WTC11 (cell line): ENCODE results near the gene CREBBP. TPM values are rescaled to one million over a fixed set of nuclear protein-coding genes. Genes with fewer than 3 reads are reported as not detected.

Source experiments
- ATAC-seq: fragments of 200-7000 bp; cut with Tn5 transposase; 2 replicates; pipeline ENCODE4 v1.10.0; 2021; ENCODE audit warnings: mild to moderate bottlenecking, moderate library complexity
- CTCF ChIA-PET: fragments of 300-600 bp; sonication (Branson Sonifier 250); formaldehyde crosslinking; loops from one replicate; lab custom pipeline; 2021; ENCODE audit warnings: antibody characterized with exemption; lab: Charles Lee
- POLR2A ChIA-PET: fragments of 350-600 bp; sonication (Branson Sonifier 250); formaldehyde crosslinking; loops from one replicate; lab custom pipeline; 2021; ENCODE audit warnings: antibody characterized with exemption; lab: Charles Lee
- DNase-seq: peaks from one replicate; pipeline ENCODE4 v3.0.0; 2021; ENCODE audit warnings: low spot score
- H3K27ac Mint-ChIP-seq: 2 replicates; pipeline ENCODE4 v1.8.0; 2021; ENCODE audit warnings: mixed read lengths
- H3K27me3 Mint-ChIP-seq: 2 replicates; pipeline ENCODE4 v1.8.0; 2021; ENCODE audit warnings: low read depth, mild to moderate bottlenecking, moderate library complexity, mixed read lengths
- H3K36me3 Mint-ChIP-seq: 2 replicates; pipeline ENCODE4 v1.8.0; 2021; ENCODE audit warnings: mixed read lengths
- H3K4me1 Mint-ChIP-seq: 2 replicates; pipeline ENCODE4 v1.8.0; 2022; ENCODE audit warnings: mixed read lengths
- H3K4me3 Mint-ChIP-seq: 2 replicates; pipeline ENCODE4 v1.8.0; 2021; ENCODE audit warnings: mild to moderate bottlenecking, moderate library complexity, mixed read lengths
- H3K9me3 Mint-ChIP-seq: 2 replicates; pipeline ENCODE4 v1.8.0; 2021; ENCODE audit warnings: mixed read lengths
- CREB1 ChIP-seq: sonication (generic); formaldehyde crosslinking; IDR thresholded peaks from 2 replicates; pipeline ENCODE4 v1.8.0; 2023; ENCODE audit warnings: mild to moderate bottlenecking, missing genetic modification reagents
- ESRRA ChIP-seq: sonication (generic); formaldehyde crosslinking; IDR thresholded peaks from 2 replicates; pipeline ENCODE4 v1.8.1; 2022; ENCODE audit warnings: mild to moderate bottlenecking, missing genetic modification reagents, borderline replicate concordance
- GRHL2 ChIP-seq: fragments of 250-450 bp; sonication (Bioruptor Pico); IDR thresholded peaks from 2 replicates; pipeline ENCODE4 v1.8.0; 2022; ENCODE audit warnings: mild to moderate bottlenecking, moderate library complexity; ENCODE audit not compliant: insufficient replicate concordance, severe bottlenecking
- GTF2I ChIP-seq: fragments of 250-450 bp; sonication (Bioruptor Pico); conservative IDR thresholded peaks from 2 replicates; pipeline ENCODE4 v1.4.0; 2021; ENCODE audit warnings: mild to moderate bottlenecking
- HMGA2 ChIP-seq: fragments of 250-450 bp; sonication (Bioruptor Pico); IDR thresholded peaks from 2 replicates; pipeline ENCODE4 v1.4.0; 2021; ENCODE audit warnings: mild to moderate bottlenecking, moderate library complexity
- NFATC4 ChIP-seq: fragments of 250-450 bp; sonication (Bioruptor Pico); IDR thresholded peaks from 2 replicates; pipeline ENCODE4 v1.9.0; 2021; ENCODE audit warnings: mild to moderate bottlenecking
- RELA ChIP-seq: sonication (generic); formaldehyde crosslinking; IDR thresholded peaks from 2 replicates; pipeline ENCODE4 v1.8.1; 2022; ENCODE audit warnings: missing genetic modification reagents, mild to moderate bottlenecking, borderline replicate concordance
- TEAD1 ChIP-seq: sonication (generic); formaldehyde crosslinking; IDR thresholded peaks from 2 replicates; pipeline ENCODE4 v1.8.0; 2022; ENCODE audit warnings: mild to moderate bottlenecking, missing genetic modification reagents
- ZNF138 ChIP-seq: sonication (generic); formaldehyde crosslinking; conservative IDR thresholded peaks from 2 replicates; pipeline ENCODE4 v1.8.1; 2022; ENCODE audit warnings: mild to moderate bottlenecking, moderate library complexity, missing genetic modification reagents
- total RNA-seq: library from RNA; stranded (reverse); gene quantifications from 3 replicates; pipeline ENCODE4 v1.2.3, GENCODE V29; 2021
- TF ChIP-seq, protein P1 (sequence below): sonication (generic); formaldehyde crosslinking; IDR thresholded peaks from 2 replicates; pipeline ENCODE4 v1.8.0; 2022; ENCODE audit warnings: mild to moderate bottlenecking, missing genetic modification reagents
- TF ChIP-seq, protein P2 (sequence below): sonication (generic); formaldehyde crosslinking; IDR thresholded peaks from 2 replicates; pipeline ENCODE4 v1.8.1; 2022; ENCODE audit warnings: mild to moderate bottlenecking, moderate library complexity, missing genetic modification reagents
- TF ChIP-seq, protein P3 (sequence below): sonication (generic); formaldehyde crosslinking; IDR thresholded peaks from 2 replicates; pipeline ENCODE4 v1.8.0; 2022; ENCODE audit warnings: missing genetic modification reagents
- TF ChIP-seq, protein P4 (sequence below): fragments of 250-450 bp; sonication (Bioruptor Pico); IDR thresholded peaks from 2 replicates; pipeline ENCODE4 v2.1.2; 2022; ENCODE audit warnings: mild to moderate bottlenecking, moderate library complexity
- TF ChIP-seq, protein P5 (sequence below): sonication (generic); formaldehyde crosslinking; IDR thresholded peaks from 2 replicates; pipeline ENCODE4 v1.8.1; 2023; ENCODE audit warnings: mild to moderate bottlenecking, missing genetic modification reagents, borderline replicate concordance
- TF ChIP-seq, protein P6 (sequence below): fragments of 250-450 bp; sonication (Bioruptor Pico); IDR thresholded peaks from 2 replicates; pipeline ENCODE4 v1.9.0; 2021; ENCODE audit warnings: mild to moderate bottlenecking
- TF ChIP-seq, protein P7 (sequence below): sonication (generic); formaldehyde crosslinking; IDR thresholded peaks from 2 replicates; pipeline ENCODE4 v1.8.1; 2022; ENCODE audit warnings: missing genetic modification reagents, borderline replicate concordance
- TF ChIP-seq, protein P8 (sequence below): fragments of 250-450 bp; sonication (Bioruptor Pico); IDR thresholded peaks from 2 replicates; pipeline ENCODE4 v1.9.0; 2021; ENCODE audit warnings: moderate library complexity, mild to moderate bottlenecking, inconsistent platforms, borderline replicate concordance

Gene CREBBP
- total RNA-seq, 1 experiment from 2014 or later: 49.6 TPM

DNA sequence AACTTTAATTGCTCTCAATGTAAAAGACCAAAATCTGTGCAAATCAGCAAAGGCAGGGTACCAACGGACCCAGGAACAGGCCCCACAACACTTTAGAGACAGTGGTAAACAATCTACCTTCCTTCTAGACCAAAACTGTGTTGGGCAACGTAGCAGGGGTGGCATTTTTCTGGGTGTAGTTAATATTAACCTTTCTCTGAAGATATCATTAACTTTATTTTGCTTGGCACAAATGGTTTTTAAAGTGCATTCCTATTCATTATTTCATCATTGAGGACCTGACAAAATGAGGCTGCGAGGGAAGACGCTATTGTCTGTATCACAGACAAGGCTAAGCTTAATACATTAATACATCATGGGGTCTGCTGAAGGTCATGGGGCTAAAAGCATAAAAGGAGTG, 125.3 kb downstream of the CREBBP start:
- Mint-ChIP-seq H3K36me3 (peaks cover 37% of the 10 kb centered on the region), H3K4me3 (no peak overlapping the region), H3K9me3 (no peaks in the 10 kb centered on the region), H3K27ac (no peak overlapping the region), H3K4me1 (no peaks in the 10 kb centered on the region), H3K27me3 (no peaks in the 10 kb centered on the region)
- DNase-seq: no peak
- CTCF ChIA-PET: interaction anchor here (0.6 kb wide), 1 partner anchor 9 kb away, joined by 3 read pairs; no protein-coding TSS in a partner anchor
- ATAC-seq: no peak
- TF ChIP-seq, protein P1, sequence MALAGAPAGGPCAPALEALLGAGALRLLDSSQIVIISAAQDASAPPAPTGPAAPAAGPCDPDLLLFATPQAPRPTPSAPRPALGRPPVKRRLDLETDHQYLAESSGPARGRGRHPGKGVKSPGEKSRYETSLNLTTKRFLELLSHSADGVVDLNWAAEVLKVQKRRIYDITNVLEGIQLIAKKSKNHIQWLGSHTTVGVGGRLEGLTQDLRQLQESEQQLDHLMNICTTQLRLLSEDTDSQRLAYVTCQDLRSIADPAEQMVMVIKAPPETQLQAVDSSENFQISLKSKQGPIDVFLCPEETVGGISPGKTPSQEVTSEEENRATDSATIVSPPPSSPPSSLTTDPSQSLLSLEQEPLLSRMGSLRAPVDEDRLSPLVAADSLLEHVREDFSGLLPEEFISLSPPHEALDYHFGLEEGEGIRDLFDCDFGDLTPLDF: no peak
- TF ChIP-seq ZNF138 (CRISPR knock-in tag) (no peak), HMGA2 (CRISPR knock-in tag) (no peak), RELA (CRISPR knock-in tag) (no peak), CREB1 (no peak), NFATC4 (no peak), GTF2I (CRISPR knock-in tag) (no peak), TEAD1 (CRISPR knock-in tag) (no peak), ESRRA (no peak), GRHL2 (CRISPR knock-in tag) (no peak)
- TF ChIP-seq, protein P2, sequence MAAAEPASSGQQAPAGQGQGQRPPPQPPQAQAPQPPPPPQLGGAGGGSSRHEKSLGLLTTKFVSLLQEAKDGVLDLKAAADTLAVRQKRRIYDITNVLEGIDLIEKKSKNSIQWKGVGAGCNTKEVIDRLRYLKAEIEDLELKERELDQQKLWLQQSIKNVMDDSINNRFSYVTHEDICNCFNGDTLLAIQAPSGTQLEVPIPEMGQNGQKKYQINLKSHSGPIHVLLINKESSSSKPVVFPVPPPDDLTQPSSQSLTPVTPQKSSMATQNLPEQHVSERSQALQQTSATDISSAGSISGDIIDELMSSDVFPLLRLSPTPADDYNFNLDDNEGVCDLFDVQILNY (CRISPR knock-in tag): no peak
- TF ChIP-seq, protein P3, sequence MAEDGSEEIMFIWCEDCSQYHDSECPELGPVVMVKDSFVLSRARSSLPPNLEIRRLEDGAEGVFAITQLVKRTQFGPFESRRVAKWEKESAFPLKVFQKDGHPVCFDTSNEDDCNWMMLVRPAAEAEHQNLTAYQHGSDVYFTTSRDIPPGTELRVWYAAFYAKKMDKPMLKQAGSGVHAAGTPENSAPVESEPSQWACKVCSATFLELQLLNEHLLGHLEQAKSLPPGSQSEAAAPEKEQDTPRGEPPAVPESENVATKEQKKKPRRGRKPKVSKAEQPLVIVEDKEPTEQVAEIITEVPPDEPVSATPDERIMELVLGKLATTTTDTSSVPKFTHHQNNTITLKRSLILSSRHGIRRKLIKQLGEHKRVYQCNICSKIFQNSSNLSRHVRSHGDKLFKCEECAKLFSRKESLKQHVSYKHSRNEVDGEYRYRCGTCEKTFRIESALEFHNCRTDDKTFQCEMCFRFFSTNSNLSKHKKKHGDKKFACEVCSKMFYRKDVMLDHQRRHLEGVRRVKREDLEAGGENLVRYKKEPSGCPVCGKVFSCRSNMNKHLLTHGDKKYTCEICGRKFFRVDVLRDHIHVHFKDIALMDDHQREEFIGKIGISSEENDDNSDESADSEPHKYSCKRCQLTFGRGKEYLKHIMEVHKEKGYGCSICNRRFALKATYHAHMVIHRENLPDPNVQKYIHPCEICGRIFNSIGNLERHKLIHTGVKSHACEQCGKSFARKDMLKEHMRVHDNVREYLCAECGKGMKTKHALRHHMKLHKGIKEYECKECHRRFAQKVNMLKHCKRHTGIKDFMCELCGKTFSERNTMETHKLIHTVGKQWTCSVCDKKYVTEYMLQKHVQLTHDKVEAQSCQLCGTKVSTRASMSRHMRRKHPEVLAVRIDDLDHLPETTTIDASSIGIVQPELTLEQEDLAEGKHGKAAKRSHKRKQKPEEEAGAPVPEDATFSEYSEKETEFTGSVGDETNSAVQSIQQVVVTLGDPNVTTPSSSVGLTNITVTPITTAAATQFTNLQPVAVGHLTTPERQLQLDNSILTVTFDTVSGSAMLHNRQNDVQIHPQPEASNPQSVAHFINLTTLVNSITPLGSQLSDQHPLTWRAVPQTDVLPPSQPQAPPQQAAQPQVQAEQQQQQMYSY (CRISPR knock-in tag): no peak
- TF ChIP-seq, protein P4, sequence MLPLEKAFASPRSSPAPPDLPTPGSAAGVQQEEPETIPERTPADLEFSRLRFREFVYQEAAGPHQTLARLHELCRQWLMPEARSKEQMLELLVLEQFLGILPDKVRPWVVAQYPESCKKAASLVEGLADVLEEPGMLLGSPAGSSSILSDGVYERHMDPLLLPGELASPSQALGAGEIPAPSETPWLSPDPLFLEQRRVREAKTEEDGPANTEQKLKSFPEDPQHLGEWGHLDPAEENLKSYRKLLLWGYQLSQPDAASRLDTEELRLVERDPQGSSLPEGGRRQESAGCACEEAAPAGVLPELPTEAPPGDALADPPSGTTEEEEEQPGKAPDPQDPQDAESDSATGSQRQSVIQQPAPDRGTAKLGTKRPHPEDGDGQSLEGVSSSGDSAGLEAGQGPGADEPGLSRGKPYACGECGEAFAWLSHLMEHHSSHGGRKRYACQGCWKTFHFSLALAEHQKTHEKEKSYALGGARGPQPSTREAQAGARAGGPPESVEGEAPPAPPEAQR: no peak
- TF ChIP-seq, protein P5, sequence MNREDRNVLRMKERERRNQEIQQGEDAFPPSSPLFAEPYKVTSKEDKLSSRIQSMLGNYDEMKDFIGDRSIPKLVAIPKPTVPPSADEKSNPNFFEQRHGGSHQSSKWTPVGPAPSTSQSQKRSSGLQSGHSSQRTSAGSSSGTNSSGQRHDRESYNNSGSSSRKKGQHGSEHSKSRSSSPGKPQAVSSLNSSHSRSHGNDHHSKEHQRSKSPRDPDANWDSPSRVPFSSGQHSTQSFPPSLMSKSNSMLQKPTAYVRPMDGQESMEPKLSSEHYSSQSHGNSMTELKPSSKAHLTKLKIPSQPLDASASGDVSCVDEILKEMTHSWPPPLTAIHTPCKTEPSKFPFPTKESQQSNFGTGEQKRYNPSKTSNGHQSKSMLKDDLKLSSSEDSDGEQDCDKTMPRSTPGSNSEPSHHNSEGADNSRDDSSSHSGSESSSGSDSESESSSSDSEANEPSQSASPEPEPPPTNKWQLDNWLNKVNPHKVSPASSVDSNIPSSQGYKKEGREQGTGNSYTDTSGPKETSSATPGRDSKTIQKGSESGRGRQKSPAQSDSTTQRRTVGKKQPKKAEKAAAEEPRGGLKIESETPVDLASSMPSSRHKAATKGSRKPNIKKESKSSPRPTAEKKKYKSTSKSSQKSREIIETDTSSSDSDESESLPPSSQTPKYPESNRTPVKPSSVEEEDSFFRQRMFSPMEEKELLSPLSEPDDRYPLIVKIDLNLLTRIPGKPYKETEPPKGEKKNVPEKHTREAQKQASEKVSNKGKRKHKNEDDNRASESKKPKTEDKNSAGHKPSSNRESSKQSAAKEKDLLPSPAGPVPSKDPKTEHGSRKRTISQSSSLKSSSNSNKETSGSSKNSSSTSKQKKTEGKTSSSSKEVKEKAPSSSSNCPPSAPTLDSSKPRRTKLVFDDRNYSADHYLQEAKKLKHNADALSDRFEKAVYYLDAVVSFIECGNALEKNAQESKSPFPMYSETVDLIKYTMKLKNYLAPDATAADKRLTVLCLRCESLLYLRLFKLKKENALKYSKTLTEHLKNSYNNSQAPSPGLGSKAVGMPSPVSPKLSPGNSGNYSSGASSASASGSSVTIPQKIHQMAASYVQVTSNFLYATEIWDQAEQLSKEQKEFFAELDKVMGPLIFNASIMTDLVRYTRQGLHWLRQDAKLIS: no peak
- TF ChIP-seq, protein P6, sequence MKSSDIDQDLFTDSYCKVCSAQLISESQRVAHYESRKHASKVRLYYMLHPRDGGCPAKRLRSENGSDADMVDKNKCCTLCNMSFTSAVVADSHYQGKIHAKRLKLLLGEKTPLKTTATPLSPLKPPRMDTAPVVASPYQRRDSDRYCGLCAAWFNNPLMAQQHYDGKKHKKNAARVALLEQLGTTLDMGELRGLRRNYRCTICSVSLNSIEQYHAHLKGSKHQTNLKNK (CRISPR knock-in tag): no peak
- TF ChIP-seq, protein P7, sequence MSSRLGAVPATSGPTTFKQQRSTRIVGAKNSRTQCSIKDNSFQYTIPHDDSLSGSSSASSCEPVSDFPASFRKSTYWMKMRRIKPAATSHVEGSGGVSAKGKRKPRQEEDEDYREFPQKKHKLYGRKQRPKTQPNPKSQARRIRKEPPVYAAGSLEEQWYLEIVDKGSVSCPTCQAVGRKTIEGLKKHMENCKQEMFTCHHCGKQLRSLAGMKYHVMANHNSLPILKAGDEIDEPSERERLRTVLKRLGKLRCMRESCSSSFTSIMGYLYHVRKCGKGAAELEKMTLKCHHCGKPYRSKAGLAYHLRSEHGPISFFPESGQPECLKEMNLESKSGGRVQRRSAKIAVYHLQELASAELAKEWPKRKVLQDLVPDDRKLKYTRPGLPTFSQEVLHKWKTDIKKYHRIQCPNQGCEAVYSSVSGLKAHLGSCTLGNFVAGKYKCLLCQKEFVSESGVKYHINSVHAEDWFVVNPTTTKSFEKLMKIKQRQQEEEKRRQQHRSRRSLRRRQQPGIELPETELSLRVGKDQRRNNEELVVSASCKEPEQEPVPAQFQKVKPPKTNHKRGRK: no peak
- TF ChIP-seq, protein P8, sequence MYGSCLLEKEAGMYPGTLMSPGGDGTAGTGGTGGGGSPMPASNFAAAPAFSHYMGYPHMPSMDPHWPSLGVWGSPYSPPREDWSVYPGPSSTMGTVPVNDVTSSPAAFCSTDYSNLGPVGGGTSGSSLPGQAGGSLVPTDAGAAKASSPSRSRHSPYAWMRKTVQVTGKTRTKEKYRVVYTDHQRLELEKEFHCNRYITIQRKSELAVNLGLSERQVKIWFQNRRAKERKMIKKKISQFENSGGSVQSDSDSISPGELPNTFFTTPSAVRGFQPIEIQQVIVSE (CRISPR knock-in tag): no peak
- POLR2A ChIA-PET: no interaction called here
